NOMO-1 (cell line): ENCODE measurements around the gene NOXO1.
"Not testable (repeated sequence)": the region's sequence is repeated elsewhere in the genome, so short reads cannot be mapped to it uniquely, and the experiment has no call there.

Source experiments
- DNase-seq, 2 experiments: peaks; one replicate each; lab custom pipeline; 2025; ENCODE audit not compliant: unreplicated experiment in 2 of 2; lab: John Stamatoyannopoulos, UW

Gene NOXO1

GRCh38 chr16:1964506-1965395 lies 16.5 kb downstream of the NOXO1 start, which contains the start of gene RPS2:
RPS2 (minus strand) TSS chr16:1964826; CDS start chr16:1964625, 201 bp downstream.
- DNase-seq, result peak; percentile 98 to 99

- no peak for DNase-seq
Observed at GRCh38 chr16:1963806-1964505, 17.3 kb downstream of the NOXO1 start.

GRCh38 chr16:1962161-1963153 lies 18.8 kb downstream of the NOXO1 start:
- DNase-seq, result not testable (repeated sequence)

GRCh38 chr16:1961651-1962067 lies 19.6 kb downstream of the NOXO1 start:
- no peak for DNase-seq

GRCh38 chr16:1960665-1961630 lies 20.3 kb downstream of the NOXO1 start:
- DNase-seq, result peak; percentile 29 to 45

GRCh38 chr16:1959269-1960039 lies 21.8 kb downstream of the NOXO1 start, which contains the start of gene NDUFB10:
NDUFB10 (plus strand) TSS chr16:1959538; CDS start chr16:1959625, 87 bp downstream.
- DNase-seq, result peak; percentile 81 to 92

GRCh38 chr16:1958715-1959268 lies 22.5 kb downstream of the NOXO1 start:
- DNase-seq, result no peak

- DNase-seq, result not testable (repeated sequence)
Observed at GRCh38 chr16:1958143-1958491, 23.2 kb downstream of the NOXO1 start.

GRCh38 chr16:1957434-1958142 lies 23.7 kb downstream of the NOXO1 start:
- DNase-seq, result not testable (repeated sequence)

GRCh38 chr16:1953734-1954133 lies 27.5 kb downstream of the NOXO1 start:
- DNase-seq, result no peak

GRCh38 chr16:1950559-1950958 lies 30.7 kb downstream of the NOXO1 start:
- DNase-seq, result no peak

- no peak for DNase-seq
Observed at GRCh38 chr16:1950047-1950446, 31.2 kb downstream of the NOXO1 start.

GRCh38 chr16:1949507-1949906 lies 31.8 kb downstream of the NOXO1 start:
- no peak for DNase-seq

- DNase-seq, result no peak
Observed at GRCh38 chr16:1947369-1947670, 33.9 kb downstream of the NOXO1 start.

- no peak for DNase-seq
Observed at GRCh38 chr16:1946495-1947368, 34.5 kb downstream of the NOXO1 start.

- DNase-seq, result no peak
Observed at GRCh38 chr16:1945559-1946391, 35.5 kb downstream of the NOXO1 start.
